ENCODE results near the gene EXOC3.

Gene EXOC3

DNA sequence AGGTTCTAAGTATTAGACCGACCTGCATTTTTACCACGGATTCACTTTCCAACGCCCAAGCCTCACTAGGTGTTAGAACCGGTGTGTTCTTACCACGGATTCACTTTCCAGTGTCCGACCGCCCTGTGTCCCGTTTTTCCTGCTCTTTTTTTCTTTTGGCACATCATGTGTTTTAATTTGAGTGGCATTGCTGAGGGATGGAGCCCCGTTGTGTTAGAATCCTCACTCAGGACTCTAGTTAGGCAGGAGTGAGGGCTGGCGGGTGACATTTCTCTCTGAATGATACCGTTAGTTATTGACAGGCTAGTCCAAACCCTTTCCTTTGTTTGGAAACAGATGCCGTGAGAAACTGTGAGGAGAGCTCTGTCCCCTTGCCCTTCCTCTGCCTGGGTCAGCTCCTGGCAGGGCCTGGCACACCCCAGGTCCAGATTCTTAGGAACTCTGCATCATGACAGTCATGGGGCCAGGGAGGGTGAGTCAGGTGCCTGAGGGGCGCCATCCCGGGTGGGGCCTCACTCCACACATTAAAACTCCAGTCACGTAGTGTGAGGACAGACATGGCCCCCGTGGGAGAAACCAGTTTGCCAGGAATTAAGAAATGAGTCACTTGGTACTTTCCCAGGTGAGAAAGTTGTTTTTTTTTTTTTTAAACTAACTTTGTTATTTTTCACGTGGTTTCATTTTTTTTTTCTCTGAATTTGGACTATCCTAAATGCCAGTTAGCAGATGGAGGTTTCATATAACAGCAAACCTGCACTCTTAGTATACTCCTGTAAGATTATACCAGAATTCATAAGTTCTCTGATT lies 15.8 kb downstream of the EXOC3 start:
- no peak overlapping the region for H3K27ac ChIP-seq
- TF ChIP-seq, protein P1, sequence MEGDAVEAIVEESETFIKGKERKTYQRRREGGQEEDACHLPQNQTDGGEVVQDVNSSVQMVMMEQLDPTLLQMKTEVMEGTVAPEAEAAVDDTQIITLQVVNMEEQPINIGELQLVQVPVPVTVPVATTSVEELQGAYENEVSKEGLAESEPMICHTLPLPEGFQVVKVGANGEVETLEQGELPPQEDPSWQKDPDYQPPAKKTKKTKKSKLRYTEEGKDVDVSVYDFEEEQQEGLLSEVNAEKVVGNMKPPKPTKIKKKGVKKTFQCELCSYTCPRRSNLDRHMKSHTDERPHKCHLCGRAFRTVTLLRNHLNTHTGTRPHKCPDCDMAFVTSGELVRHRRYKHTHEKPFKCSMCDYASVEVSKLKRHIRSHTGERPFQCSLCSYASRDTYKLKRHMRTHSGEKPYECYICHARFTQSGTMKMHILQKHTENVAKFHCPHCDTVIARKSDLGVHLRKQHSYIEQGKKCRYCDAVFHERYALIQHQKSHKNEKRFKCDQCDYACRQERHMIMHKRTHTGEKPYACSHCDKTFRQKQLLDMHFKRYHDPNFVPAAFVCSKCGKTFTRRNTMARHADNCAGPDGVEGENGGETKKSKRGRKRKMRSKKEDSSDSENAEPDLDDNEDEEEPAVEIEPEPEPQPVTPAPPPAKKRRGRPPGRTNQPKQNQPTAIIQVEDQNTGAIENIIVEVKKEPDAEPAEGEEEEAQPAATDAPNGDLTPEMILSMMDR (conservative IDR thresholded peaks at IDR 0.05) = no peak

DNA sequence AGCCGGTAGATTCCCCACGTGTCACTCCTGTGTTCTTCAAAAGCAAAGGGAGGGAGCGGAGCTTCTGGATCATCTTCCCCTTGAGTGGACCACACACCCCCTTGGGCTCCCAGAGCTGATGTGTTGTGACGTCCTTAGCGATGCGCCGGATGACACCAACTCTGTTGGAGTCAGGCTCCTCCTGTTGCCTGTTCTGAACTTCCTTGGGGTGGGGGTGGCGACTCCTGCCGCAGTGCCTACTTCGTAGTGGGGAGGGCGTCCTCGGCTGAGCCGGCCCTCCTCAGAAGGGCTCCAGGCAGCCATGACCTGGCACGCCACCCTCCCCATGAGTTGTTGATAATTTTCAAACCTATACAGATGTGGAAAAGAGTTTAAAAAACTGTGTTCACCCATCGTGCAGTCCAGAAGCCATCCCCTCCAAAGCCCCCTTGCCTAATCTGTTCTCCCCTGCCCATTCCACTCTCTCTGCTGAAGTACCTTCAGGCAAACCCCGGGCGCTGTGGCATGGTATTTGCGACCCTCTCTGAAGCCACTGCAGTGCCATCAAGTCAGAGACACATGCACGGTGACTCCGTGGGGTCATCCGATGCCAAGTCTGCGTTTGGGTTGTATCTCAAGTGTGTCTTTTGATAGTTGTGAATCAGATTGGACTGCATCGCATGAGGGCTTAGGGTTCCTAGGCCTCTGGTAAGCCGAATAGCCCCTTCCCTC lies 16.7 kb downstream of the EXOC3 start:
- no peak overlapping the region for H3K27ac ChIP-seq
- TF ChIP-seq, protein P1 (conservative IDR thresholded peaks at IDR 0.05) = no peak

DNA sequence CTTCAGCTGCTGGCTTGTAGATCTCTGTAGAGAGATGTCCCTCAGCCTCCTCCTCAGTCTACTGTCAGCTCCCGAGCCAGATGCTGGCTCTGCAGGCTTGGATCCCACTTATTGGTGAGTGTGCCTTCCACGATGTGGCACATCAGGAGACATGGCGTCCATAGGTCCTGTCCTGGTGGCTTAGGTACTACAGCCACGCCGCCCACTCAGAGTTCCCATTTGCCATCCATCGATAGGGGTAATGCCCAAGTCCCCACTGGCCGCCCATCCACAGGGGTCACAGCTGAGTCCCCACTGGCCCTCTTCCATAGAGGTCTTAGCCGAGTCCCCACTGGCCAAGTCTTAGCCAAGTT lies 17.3 kb downstream of the EXOC3 start:
- no peak overlapping the region for H3K27ac ChIP-seq
- TF ChIP-seq, protein P1 (conservative IDR thresholded peaks at IDR 0.05) = no peak

DNA sequence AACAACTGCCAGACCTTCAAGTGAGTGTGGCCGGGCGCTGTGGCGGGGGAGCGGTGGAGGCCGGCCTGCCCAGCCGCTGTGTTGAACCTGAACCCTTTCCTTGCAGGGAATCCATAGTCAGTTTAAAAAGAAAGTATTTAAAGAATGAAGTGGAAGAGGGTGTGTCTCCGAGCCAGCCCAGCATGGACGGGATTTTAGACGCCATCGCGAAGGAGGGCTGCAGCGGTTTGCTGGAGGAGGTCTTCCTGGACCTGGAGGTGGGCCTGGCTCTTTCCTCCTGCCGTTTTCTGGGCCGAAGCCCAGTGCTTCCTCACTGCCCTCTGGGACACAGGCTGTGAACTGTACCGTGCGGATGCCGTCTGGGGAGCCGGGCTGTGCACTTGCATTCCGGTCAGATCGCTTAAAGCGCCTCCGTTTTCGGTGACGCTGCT lies 19.1 kb downstream of the EXOC3 start:
- H3K27ac ChIP-seq = no peak overlapping the region
- TF ChIP-seq, protein P1 (conservative IDR thresholded peaks at IDR 0.05) = no peak

DNA sequence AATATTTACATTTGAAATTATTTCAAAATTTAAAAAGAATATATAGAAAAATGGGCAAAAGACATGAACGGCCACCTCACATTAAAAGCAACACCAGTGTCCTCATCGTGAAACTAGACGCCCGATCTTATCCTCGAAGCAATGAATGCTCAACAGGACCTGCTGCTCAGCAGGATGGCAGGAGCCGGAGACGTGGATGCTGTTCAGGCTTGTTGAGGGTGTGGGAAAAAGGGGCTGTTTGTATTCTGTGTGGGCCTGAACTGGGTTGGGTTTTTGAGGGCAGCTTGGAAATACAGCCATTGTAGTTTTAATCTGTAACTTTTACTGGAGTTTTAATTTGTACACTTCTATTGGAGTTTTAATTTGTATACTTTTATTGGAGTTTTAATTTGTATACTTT lies 20.3 kb downstream of the EXOC3 start:
- TF ChIP-seq, protein P1 (conservative IDR thresholded peaks at IDR 0.05) = no peak
- H3K27ac ChIP-seq = no peak overlapping the region

DNA sequence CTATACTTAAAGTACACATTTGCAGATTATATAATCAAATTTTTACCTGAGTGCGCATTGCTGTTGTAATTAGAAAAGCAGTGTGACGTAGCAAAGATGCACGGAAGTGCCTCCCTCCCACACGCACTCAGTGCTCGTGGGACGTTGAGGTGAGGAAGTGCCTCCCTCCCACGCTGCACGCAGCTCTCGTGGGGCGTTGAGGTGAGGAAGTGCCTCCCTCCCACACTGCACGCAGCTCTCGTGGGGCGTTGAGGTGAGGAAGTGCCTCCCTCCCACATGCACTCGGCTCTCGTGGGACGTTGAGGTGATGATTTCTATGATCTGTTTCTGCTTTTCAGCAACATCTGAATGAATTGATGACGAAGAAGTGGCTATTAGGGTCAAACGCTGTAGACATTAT lies 21.0 kb downstream of the EXOC3 start:
- TF ChIP-seq, protein P1 (conservative IDR thresholded peaks at IDR 0.05) = no peak
- H3K27ac ChIP-seq = no peak overlapping the region

DNA sequence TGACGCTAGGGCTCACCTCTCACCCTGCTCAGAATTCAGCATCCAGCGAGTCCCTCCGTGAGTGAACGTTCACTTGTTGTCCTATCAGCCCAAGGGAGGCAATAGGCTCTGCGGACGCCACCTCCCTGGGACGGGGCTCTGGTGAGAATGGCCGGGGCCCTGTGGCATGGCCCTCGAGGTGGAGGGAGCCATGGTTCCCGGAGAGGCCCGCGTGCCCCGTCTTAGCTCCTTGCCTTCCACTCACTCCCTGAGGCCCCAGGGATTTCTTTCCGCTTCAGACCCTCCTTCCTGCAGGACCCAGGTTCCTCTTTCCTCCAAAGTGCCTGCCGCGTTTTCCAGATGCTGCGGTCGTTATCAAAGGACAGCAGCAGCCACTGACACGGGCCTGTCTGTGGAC lies 21.5 kb downstream of the EXOC3 start:
- TF ChIP-seq, protein P1 (conservative IDR thresholded peaks at IDR 0.05) = no peak
- no peak overlapping the region for H3K27ac ChIP-seq

All from VCaP (cell line).